Stomach (tissue), 9 donors: ENCODE data around the gene ZNF37A. TPM values are rescaled to one million over a fixed set of nuclear protein-coding genes. Genes with fewer than 3 reads are reported as not detected.

Source experiments
- DNase-seq, 2 donors: peaks; one replicate each; pipeline versions ENCODE4 v3.0.0 to v3.0.0-alpha.2; 2013 to 2019
- H3K27ac ChIP-seq, 5 donors: fragments of 200-600 bp in 4 of 5; sonication (generic) in 4 of 5; one replicate each; pipeline ENCODE4 v1.5.1; 2013 to 2019; ENCODE audit warnings: mild to moderate bottlenecking in 1 of 5, moderate library complexity in 1 of 5
- H3K27me3 ChIP-seq, 3 donors: fragments of 200-600 bp; sonication (generic); one replicate each; pipeline ENCODE4 v1.5.1; 2017 to 2019; ENCODE audit warnings: mixed run types in 1 of 3
- H3K36me3 ChIP-seq, 4 donors: fragments of 200-600 bp; sonication (generic); 1 replicate in 3 of 4; 2 replicates in 1 of 4; pipeline ENCODE4 v1.5.1; 2016 to 2019
- H3K4me1 ChIP-seq, 4 donors: fragments of 200-600 bp; sonication (generic); one replicate each; pipeline ENCODE4 v1.5.1; 2016 to 2019
- H3K4me3 ChIP-seq, 4 donors: fragments of 200-600 bp; sonication (generic) in 3 of 4; one replicate each; pipeline ENCODE4 v1.5.1; 2016 to 2019; ENCODE audit warnings: mild to moderate bottlenecking in 1 of 4
- H3K9me3 ChIP-seq, 4 donors: fragments of 200-600 bp; sonication (generic); one replicate each; pipeline ENCODE4 v1.5.1; 2016 to 2019
- CTCF ChIP-seq, 7 experiments: fragments of 450-650 bp in 4 of 7; fragments of 200-600 bp in 3 of 7; sonication (generic) in 3 of 7; IDR thresholded peaks; one replicate each; pipeline ENCODE4 v1.5.1; 2016 to 2019; ENCODE audit warnings: antibody characterized with exemption in 7 of 7, control low read depth in 2 of 7, mild to moderate bottlenecking in 1 of 7
- EP300 ChIP-seq: sonication (generic); formaldehyde crosslinking; IDR thresholded peaks from one replicate; pipeline ENCODE4 v1.6.1; 2017; ENCODE audit warnings: antibody characterized with exemption
- POLR2A ChIP-seq, 4 donors: fragments of 450-650 bp; IDR thresholded peaks; one replicate each; pipeline ENCODE4 v1.6.1; 2016; ENCODE audit warnings: antibody characterized with exemption in 4 of 4, control low read depth in 2 of 4, mild to moderate bottlenecking in 1 of 4, moderate library complexity in 1 of 4
- POLR2AphosphoS5 ChIP-seq, 3 donors: sonication (generic); formaldehyde crosslinking; IDR thresholded peaks; one replicate each; pipeline ENCODE4 v1.6.1; 2016; ENCODE audit warnings: antibody characterized with exemption in 3 of 3
- WGBS, 5 donors: extraction: QIAGEN DNeasy Blood & Tissue Kit in 3 of 5; methylation state at CpG; one replicate each; pipeline versions ENCODE4 v1.1.5 to v1.1.7; 2013 to 2018; 5-methylcytosine and 5-hydroxymethylcytosine counted together
- intact Hi-C: fragments of 100-400 bp; cut with DNase I; formaldehyde crosslinking; loops from one replicate; pipeline ENCODE4 v1.15.1; 2023; ENCODE audit warnings: low total_unique reads
- polyA plus RNA-seq, 3 donors: library from polyadenylated mRNA; stranded (reverse); fragments of 200-250 nt; gene quantifications; one replicate each; pipeline ENCODE4 v1.2.3, GENCODE V29; 2013
- small RNA-seq, 4 donors: library from RNA; depleted of rRNA; stranded (forward); fragments of <200 nt; gene quantifications; one replicate each; pipeline ENCODE3, GENCODE V24; 2016
- total RNA-seq, 5 donors: library from RNA; depleted of rRNA; stranded (reverse); fragments of >200 nt; gene quantifications; one replicate each; pipeline versions ENCODE4 v1.1.0 to v1.2.3, GENCODE V29; 2014 to 2016
- donor health status: healthy with polysubstance abuse.
- donor health status: Bipolar disorder and iron deficiency.
- donor health status: healthy.

Gene ZNF37A
- total and polyA plus RNA-seq, 8 donors = 4.3 to 41.2 (median 17.6) TPM

GRCh38 chr10:38174336-38174735 is 80.2 kb downstream of the ZNF37A start:
- H3K9me3 ChIP-seq = peaks cover 0 to 9% (median 2%) of the 10 kb centered on the region in 4 donors
- no peaks in the 10 kb centered on the region for H3K36me3 ChIP-seq
- H3K4me1 ChIP-seq = no peaks in the 10 kb centered on the region
- no peak for TF ChIP-seq CTCF (IDR thresholded peaks at IDR 0.05)
- TF ChIP-seq POLR2AphosphoS5 (IDR thresholded peaks at IDR 0.05) = no peak
- no peak for TF ChIP-seq EP300
- no peak for TF ChIP-seq POLR2A (IDR thresholded peaks at IDR 0.05)
- 38 to 46% (median 46%) methylated on average over 2 of the region's 2 CpGs for WGBS, 5 donors
- H3K27ac ChIP-seq = no peak overlapping the region
- no peak overlapping the region for H3K4me3 ChIP-seq
- intact Hi-C loops = no loop called here
- no peak for DNase-seq
- no peaks in the 10 kb centered on the region for H3K27me3 ChIP-seq

- Histone ChIP-seq H3K27me3 (no peaks in the 10 kb centered on the region), H3K4me3 (no peak overlapping the region), H3K4me1 (no peaks in the 10 kb centered on the region), H3K36me3 (no peaks in the 10 kb centered on the region), H3K9me3 (peaks cover 0 to 38% (median 26%) of the 10 kb centered on the region in 4 donors), H3K27ac (no peak overlapping the region)
- TF ChIP-seq CTCF (IDR thresholded peaks at IDR 0.05) (no peak), POLR2AphosphoS5 (IDR thresholded peaks at IDR 0.05) (no peak), EP300 (no peak), POLR2A (IDR thresholded peaks at IDR 0.05) (no peak)
- WGBS, 5 donors = 11 to 44% (median 31%) methylated on average over 1 of the region's 1 CpG
- DNase-seq = no peak
- intact Hi-C loops = no loop called here
Measured at GRCh38 chr10:38184477-38184876, 90.3 kb downstream of the ZNF37A start.

Small RNA genes lying within 50 kb of the gene (small RNA-seq; reads per million reads assigned to genes)
- gene AL117339.2 (0 reads per million in 4 donors), gene AL161931.1 (0 reads per million in 4 donors), gene FXYD6P2 (0 reads per million in 4 donors)

Other genes starting within 250 kb of the ZNF37A start
- 10 to 100 TPM in 4 of 5 donors, 1 to 10 TPM in 1; 8.2 to 32.9 (median 15.5) TPM for gene ZNF248, start 236.7 kb upstream of the ZNF37A start, total RNA-seq
- 1 to 10 TPM; 2.5 to 5.8 (median 2.9) TPM for gene ZNF248, start 236.7 kb upstream of the ZNF37A start, polyA plus RNA-seq
- 10 to 100 TPM in 2 of 5 donors, 1 to 10 TPM in 3; 4.6 to 23.9 (median 6.4) TPM for gene ZNF25, start 117.7 kb upstream of the ZNF37A start, total RNA-seq
- 1 to 10 TPM; 3.7 to 5.0 (median 4.3) TPM for gene ZNF25, start 117.7 kb upstream of the ZNF37A start, polyA plus RNA-seq
- gene ZNF33A, start 83.7 kb upstream of the ZNF37A start, total RNA-seq = 10 to 100 TPM in 4 of 5 donors, 1 to 10 TPM in 1; 7.6 to 72.9 (median 55.8) TPM
- 10 to 100 TPM in 1 of 3 donors, 1 to 10 TPM in 2; 9.2 to 13.3 (median 9.9) TPM for gene ZNF33A, start 83.7 kb upstream of the ZNF37A start, polyA plus RNA-seq